Measurements from ENCODE around the gene TARS1. TPM values are rescaled to one million over a fixed set of nuclear protein-coding genes. Genes with fewer than 3 reads are reported as not detected.
"Not testable (repeated sequence)": the region's sequence is repeated elsewhere in the genome, so short reads cannot be mapped to it uniquely, and the experiment has no call there.

Gene TARS1
- total RNA-seq, 1 donor from 2014 or later: 173 TPM

DNA sequence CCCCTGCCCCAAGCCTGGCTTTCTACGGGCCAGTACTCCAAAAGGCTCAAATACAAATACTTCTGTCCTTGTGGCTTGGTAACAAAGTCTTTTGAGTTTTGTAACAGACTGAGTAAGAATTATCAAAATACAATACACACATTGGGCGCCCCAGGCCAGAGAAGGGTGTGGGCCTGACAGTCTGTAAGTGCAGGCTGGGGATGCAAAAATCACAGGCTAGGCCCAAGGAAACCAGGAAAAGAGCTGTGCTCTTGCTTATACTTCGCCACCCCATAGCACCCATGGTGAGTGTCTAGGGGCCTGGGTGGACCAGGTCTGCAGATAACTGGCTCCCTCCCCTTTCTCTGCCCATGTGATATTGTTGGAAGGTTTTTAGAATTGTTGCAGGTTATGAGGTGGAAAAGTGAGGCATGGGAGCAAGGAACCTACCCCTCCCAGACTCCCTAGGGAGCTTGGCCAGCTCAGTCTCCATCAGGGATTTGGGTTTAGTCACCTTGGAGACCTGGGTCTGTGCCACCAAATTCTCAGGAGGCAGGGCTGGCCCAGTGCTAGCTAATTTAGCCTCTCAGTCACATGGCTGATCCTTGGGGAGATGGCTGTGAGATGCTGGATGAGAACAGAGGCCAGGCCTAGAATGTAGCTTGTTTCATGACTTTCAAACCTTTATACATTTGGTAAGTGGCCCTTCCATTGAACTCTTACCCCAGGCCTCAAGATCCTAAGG is 72.9 kb downstream of the TARS1 start:
- Mint-ChIP-seq H3K27ac (ENCODE audit: unreplicated experiment) (no peak overlapping the region), H3K4me3 (ENCODE audit: unreplicated experiment) (no peak overlapping the region)

DNA sequence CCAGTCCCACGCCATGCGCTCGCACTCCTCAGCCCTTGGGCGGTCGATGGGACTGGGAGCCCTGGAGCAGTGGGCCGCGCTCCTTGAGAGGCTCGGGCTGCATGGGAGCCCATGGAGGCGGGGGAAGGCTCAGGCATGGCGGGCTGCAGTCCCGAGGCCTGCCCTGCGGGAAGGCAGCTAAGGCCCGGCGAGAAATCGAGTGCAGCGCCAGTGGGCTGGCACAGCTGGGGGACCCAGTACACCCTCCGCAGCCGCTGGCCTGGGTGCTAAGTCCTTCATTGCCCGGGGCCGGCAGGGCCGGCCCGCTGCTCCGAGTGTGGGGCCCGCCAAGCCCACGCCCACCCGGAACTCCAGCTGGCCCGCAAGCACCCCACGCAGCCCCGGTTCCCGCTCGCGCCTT is 74.6 kb downstream of the TARS1 start:
- H3K36me3 Mint-ChIP-seq (ENCODE audit: unreplicated experiment); H3K27ac Mint-ChIP-seq (ENCODE audit: unreplicated experiment); H3K4me1 Mint-ChIP-seq (ENCODE audit: low read depth, unreplicated experiment); DNase-seq; H3K9me3 Mint-ChIP-seq (ENCODE audit: unreplicated experiment); H3K27me3 Mint-ChIP-seq (ENCODE audit: unreplicated experiment); H3K4me3 Mint-ChIP-seq (ENCODE audit: unreplicated experiment): not testable (repeated sequence)

More for the DNA sequence above, 72.9 kb downstream of the TARS1 start:
- TF ChIP-seq CTCF (IDR thresholded peaks at IDR 0.05; ENCODE audit: partially characterized antibody, unreplicated experiment): no peak
- Mint-ChIP-seq H3K4me1 (ENCODE audit: low read depth, unreplicated experiment) (no peaks in the 10 kb centered on the region), H3K9me3 (ENCODE audit: unreplicated experiment) (peaks cover 4% of the 10 kb centered on the region), H3K36me3 (ENCODE audit: unreplicated experiment) (peaks cover 5% of the 10 kb centered on the region), H3K27me3 (ENCODE audit: unreplicated experiment) (peaks cover 3% of the 10 kb centered on the region)
- no peak for DNase-seq

DNA sequence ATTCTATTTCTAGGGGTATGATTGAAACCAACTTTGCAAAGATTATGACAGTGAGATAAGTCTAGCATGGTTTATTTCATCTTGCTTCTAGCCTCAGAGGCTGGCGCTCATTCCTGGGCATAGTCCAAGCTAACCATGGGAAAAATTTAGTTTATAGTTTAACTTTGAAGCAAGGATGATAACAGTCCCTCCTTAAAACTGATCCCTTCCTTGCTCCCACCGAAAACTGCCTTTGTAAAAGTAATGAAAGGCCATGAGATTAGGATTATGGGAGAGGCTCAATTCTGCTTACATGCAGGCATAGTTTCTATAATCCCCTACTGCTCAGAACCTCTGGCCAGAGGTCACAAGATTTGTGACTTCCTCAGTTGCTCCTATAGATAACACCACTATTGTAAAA is 75.7 kb downstream of the TARS1 start:
- peaks cover 4% of the 10 kb centered on the region for H3K9me3 Mint-ChIP-seq (ENCODE audit: unreplicated experiment)
- no peak overlapping the region for H3K4me3 Mint-ChIP-seq (ENCODE audit: unreplicated experiment)

More for the DNA sequence above, 75.7 kb downstream of the TARS1 start:
- no peak for DNase-seq
- no peak overlapping the region for H3K27ac Mint-ChIP-seq (ENCODE audit: unreplicated experiment)
- H3K4me1 Mint-ChIP-seq (ENCODE audit: low read depth, unreplicated experiment): no peaks in the 10 kb centered on the region
- H3K36me3 Mint-ChIP-seq (ENCODE audit: unreplicated experiment): peaks cover 5% of the 10 kb centered on the region
- no peak for TF ChIP-seq CTCF (IDR thresholded peaks at IDR 0.05; ENCODE audit: partially characterized antibody, unreplicated experiment)
- H3K27me3 Mint-ChIP-seq (ENCODE audit: unreplicated experiment): peaks cover 3% of the 10 kb centered on the region
